Thyroid gland (tissue), 4 donors: Measurements from ENCODE around the gene RASGRF2. TPM values are rescaled to one million over a fixed set of nuclear protein-coding genes. Genes with fewer than 3 reads are reported as not detected.

Experiments
- DNase-seq, 2 donors: peaks; one replicate each; pipeline ENCODE4 v3.0.0-alpha.2; 2019
- H3K27ac ChIP-seq, 3 donors: fragments of 200-600 bp; sonication (generic); 1 replicate in 2 of 3; 2 replicates in 1 of 3; pipeline ENCODE4 v1.5.1; 2016 to 2019; ENCODE audit warnings: mild to moderate bottlenecking in 1 of 3, moderate library complexity in 1 of 3
- H3K27me3 ChIP-seq: fragments of 200-600 bp; sonication (generic); one replicate; pipeline ENCODE4 v1.5.1; 2019
- H3K36me3 ChIP-seq, 2 donors: fragments of 200-600 bp; sonication (generic); one replicate each; pipeline ENCODE4 v1.5.1; 2016 to 2019
- H3K4me1 ChIP-seq, 2 donors: fragments of 200-600 bp; sonication (generic); one replicate each; pipeline ENCODE4 v1.5.1; 2017 to 2019
- H3K4me3 ChIP-seq, 3 donors: fragments of 200-600 bp; sonication (generic); replicated peaks in 1 of 3; 1 replicate in 2 of 3; 2 replicates in 1 of 3; pipeline ENCODE4 v1.5.1; 2016; ENCODE audit warnings: mild to moderate bottlenecking in 1 of 3
- H3K9me3 ChIP-seq: fragments of 200-600 bp; sonication (generic); one replicate; pipeline ENCODE4 v1.5.1; 2017
- CTCF ChIP-seq, 6 experiments: fragments of 200-600 bp in 3 of 6; fragments of 450-650 bp in 3 of 6; sonication (generic) in 3 of 6; IDR thresholded peaks; one replicate each; pipeline ENCODE4 v1.5.1; 2016 to 2019; ENCODE audit warnings: antibody characterized with exemption in 6 of 6, mild to moderate bottlenecking in 2 of 6, inconsistent platforms in 1 of 6, moderate library complexity in 1 of 6
- POLR2A ChIP-seq, 2 donors: fragments of 450-650 bp; IDR thresholded peaks; one replicate each; pipeline ENCODE4 v1.6.1; 2017; ENCODE audit warnings: antibody characterized with exemption in 2 of 2, mild to moderate bottlenecking in 2 of 2, moderate library complexity in 1 of 2
- WGBS, 2 donors: methylation state at CpG; one replicate each; pipeline ENCODE4 v1.1.5; 2017; 5-methylcytosine and 5-hydroxymethylcytosine counted together
- intact Hi-C: fragments of 100-400 bp; cut with DNase I; formaldehyde crosslinking; loops from one replicate; pipeline ENCODE4 v1.15.1; 2023
- total RNA-seq, 4 donors: library from RNA; depleted of rRNA; stranded (reverse); fragments of >200 nt; gene quantifications; one replicate each; pipeline ENCODE4 v1.2.3, GENCODE V29; 2016

RASGRF2 gene
- total RNA-seq, 4 donors from 2014 or later, result 9.2 to 18.8 (median 14.8) TPM

GRCh38 chr5:81212211-81212751, 252.1 kb downstream of the RASGRF2 start:
- intact Hi-C loops, result no loop called here
- WGBS, 2 donors, result 91% methylated on average over 11 of the region's 11 CpGs
- Histone ChIP-seq H3K27me3 (no peaks in the 10 kb centered on the region), H3K4me3 (no peak overlapping the region), H3K36me3 (no peaks in the 10 kb centered on the region), H3K9me3 (no peaks in the 10 kb centered on the region), H3K4me1 (no peaks in the 10 kb centered on the region), H3K27ac (no peak overlapping the region)
- no peak for DNase-seq
- no peak for TF ChIP-seq CTCF (IDR thresholded peaks at IDR 0.05)

- Histone ChIP-seq H3K27me3 (no peaks in the 10 kb centered on the region), H3K27ac (no peak overlapping the region), H3K9me3 (no peaks in the 10 kb centered on the region), H3K4me3 (no peak overlapping the region), H3K36me3 (no peaks in the 10 kb centered on the region), H3K4me1 (no peaks in the 10 kb centered on the region)
- 60 to 83% methylated on average over 1 to 3 of the region's 3 CpGs for WGBS, 2 donors
- TF ChIP-seq POLR2A (IDR thresholded peaks at IDR 0.05) (no peak), CTCF (IDR thresholded peaks at IDR 0.05) (no peak)
- DNase-seq, result no peak
- intact Hi-C loops, result no loop called here
Measured at GRCh38 chr5:81213070-81213469, 252.9 kb downstream of the RASGRF2 start.

- Histone ChIP-seq H3K9me3 (no peaks in the 10 kb centered on the region), H3K27me3 (no peaks in the 10 kb centered on the region), H3K4me1 (no peaks in the 10 kb centered on the region), H3K27ac (no peak overlapping the region), H3K36me3 (no peaks in the 10 kb centered on the region), H3K4me3 (no peak overlapping the region)
- DNase-seq, result no peak
- intact Hi-C loops, result no loop called here
- 89 to 96% methylated on average over 8 of the region's 8 CpGs for WGBS, 2 donors
- TF ChIP-seq CTCF (IDR thresholded peaks at IDR 0.05) (no peak), POLR2A (IDR thresholded peaks at IDR 0.05) (no peak)
Measured at GRCh38 chr5:81214848-81215247, 254.7 kb downstream of the RASGRF2 start.

- DNase-seq, result no peak
- intact Hi-C loops, result no loop called here
- WGBS, 2 donors, result 60 to 75% methylated on average over 3 of the region's 3 CpGs
- TF ChIP-seq POLR2A (IDR thresholded peaks at IDR 0.05) (no peak), CTCF (IDR thresholded peaks at IDR 0.05) (no peak)
- no peak overlapping the region for H3K27ac ChIP-seq
- H3K4me3 ChIP-seq, result no peak overlapping the region
- H3K4me1 ChIP-seq, result no peaks in the 10 kb centered on the region
- H3K27me3 ChIP-seq, result no peaks in the 10 kb centered on the region
- no peaks in the 10 kb centered on the region for H3K9me3 ChIP-seq
- no peaks in the 10 kb centered on the region for H3K36me3 ChIP-seq
Measured at GRCh38 chr5:81216152-81216551, 256.0 kb downstream of the RASGRF2 start.

- 90 to 96% methylated on average over 3 of the region's 3 CpGs for WGBS, 2 donors
- Histone ChIP-seq H3K27ac (no peak overlapping the region), H3K4me1 (no peaks in the 10 kb centered on the region), H3K27me3 (no peaks in the 10 kb centered on the region), H3K4me3 (no peak overlapping the region), H3K9me3 (no peaks in the 10 kb centered on the region), H3K36me3 (no peaks in the 10 kb centered on the region)
- DNase-seq, result no peak
- intact Hi-C loops, result no loop called here
- TF ChIP-seq CTCF (IDR thresholded peaks at IDR 0.05), result no peak
- no peak for TF ChIP-seq POLR2A (IDR thresholded peaks at IDR 0.05)
Measured at GRCh38 chr5:81219389-81219788, 259.2 kb downstream of the RASGRF2 start.
